ENCODE data around the gene SMARCB1. TPM values are rescaled to one million over a fixed set of nuclear protein-coding genes. Genes with fewer than 3 reads are reported as not detected.

Gene SMARCB1
- total and polyA plus RNA-seq, 2 of the 4 experiments (the other 2 are of a cell fraction): 110 to 159 TPM

Small RNA genes within 50 kb of the gene (microRNA-seq; reads per million reads assigned to microRNA genes)
- gene RN7SL268P (ENCODE audit: insufficient read depth, insufficient read length): not detected

Small RNA genes within 50 kb of the gene (small RNA-seq; reads per million reads assigned to genes)
- 0 reads per million in 5 experiments for gene RN7SL268P

Other genes starting within 250 kb of the SMARCB1 start
- gene IGLL1, start 206.7 kb upstream of the SMARCB1 start, total RNA-seq (2012; rRNA removed): not detected in 2 replicates
- not detected in 2 replicates for gene IGLL1, start 206.7 kb upstream of the SMARCB1 start, polyA plus RNA-seq (2012; rRNA removed)
- under 0.01 TPM in 1 of 2 replicates, not detected in the other for gene DRICH1, start 154.6 kb upstream of the SMARCB1 start, total RNA-seq (2012; rRNA removed)
- 0.13 and 0.14 TPM in 2 replicates for gene DRICH1, start 154.6 kb upstream of the SMARCB1 start, polyA plus RNA-seq (2012; rRNA removed)
- gene RGL4, start 96.0 kb upstream of the SMARCB1 start, total RNA-seq (2012; rRNA removed): not detected in 2 replicates
- gene RGL4, start 96.0 kb upstream of the SMARCB1 start, polyA plus RNA-seq (2012; rRNA removed): not detected in 2 replicates
- gene ZNF70, start 35.9 kb upstream of the SMARCB1 start, total RNA-seq (2012; rRNA removed): 3.9 and 4.3 TPM in 2 replicates
- gene ZNF70, start 35.9 kb upstream of the SMARCB1 start, polyA plus RNA-seq (2012; rRNA removed): 1.8 and 2.3 TPM in 2 replicates
- gene VPREB3, start 32.5 kb upstream of the SMARCB1 start, total RNA-seq (2012; rRNA removed): not detected in 2 replicates
- gene VPREB3, start 32.5 kb upstream of the SMARCB1 start, polyA plus RNA-seq (2012; rRNA removed): not detected in 2 replicates
- gene C22orf15, start 24.0 kb upstream of the SMARCB1 start, total RNA-seq (2012; rRNA removed): 1.7 and 2.3 TPM in 2 replicates
- gene C22orf15, start 24.0 kb upstream of the SMARCB1 start, polyA plus RNA-seq (2012; rRNA removed): 3.1 and 3.5 TPM in 2 replicates
- gene CHCHD10, start 19.0 kb upstream of the SMARCB1 start, total RNA-seq (2012; rRNA removed): 1.4 and 2.2 TPM in 2 replicates
- gene CHCHD10, start 19.0 kb upstream of the SMARCB1 start, polyA plus RNA-seq (2012; rRNA removed): 10.8 and 11.2 TPM in 2 replicates
- gene MMP11, start 14.1 kb upstream of the SMARCB1 start, total RNA-seq (2012; rRNA removed): 1.4 and 2.2 TPM in 2 replicates
- 5.9 and 6.0 TPM in 2 replicates for gene MMP11, start 14.1 kb upstream of the SMARCB1 start, polyA plus RNA-seq (2012; rRNA removed)
- under 0.01 and 0.18 TPM in 2 replicates for gene DERL3, start 52.0 kb downstream of the SMARCB1 start, total RNA-seq (2012; rRNA removed)
- gene DERL3, start 52.0 kb downstream of the SMARCB1 start, polyA plus RNA-seq (2012; rRNA removed): 0.50 and 0.62 TPM in 2 replicates
- gene SLC2A11, start 70.9 kb downstream of the SMARCB1 start, total RNA-seq (2012; rRNA removed): 2.8 and 3.2 TPM in 2 replicates
- 6.6 and 8.7 TPM in 2 replicates for gene SLC2A11, start 70.9 kb downstream of the SMARCB1 start, polyA plus RNA-seq (2012; rRNA removed)
- 123 and 125 TPM in 2 replicates for gene MIF, start 107.4 kb downstream of the SMARCB1 start, total RNA-seq (2012; rRNA removed)
- gene MIF, start 107.4 kb downstream of the SMARCB1 start, polyA plus RNA-seq (2012; rRNA removed): 530 and 798 TPM in 2 replicates
- gene GSTT2B, start 174.2 kb downstream of the SMARCB1 start, total RNA-seq (2012; rRNA removed): 13.1 and 15.1 TPM in 2 replicates
- 76.7 and 77.0 TPM in 2 replicates for gene GSTT2B, start 174.2 kb downstream of the SMARCB1 start, polyA plus RNA-seq (2012; rRNA removed)
- gene DDTL, start 179.9 kb downstream of the SMARCB1 start, total RNA-seq (2012; rRNA removed): 0.36 and 0.83 TPM in 2 replicates
- gene DDTL, start 179.9 kb downstream of the SMARCB1 start, polyA plus RNA-seq (2012; rRNA removed): 1.5 TPM in 2 replicates
- gene DDT, start 187.5 kb downstream of the SMARCB1 start, total RNA-seq (2012; rRNA removed): 54.8 and 58.9 TPM in 2 replicates
- 151 and 221 TPM in 2 replicates for gene DDT, start 187.5 kb downstream of the SMARCB1 start, polyA plus RNA-seq (2012; rRNA removed)
- gene GSTT2, start 193.2 kb downstream of the SMARCB1 start, total RNA-seq (2012; rRNA removed): 1.1 and 1.4 TPM in 2 replicates
- 4.6 and 6.9 TPM in 2 replicates for gene GSTT2, start 193.2 kb downstream of the SMARCB1 start, polyA plus RNA-seq (2012; rRNA removed)
- gene GSTT4, start 218.5 kb downstream of the SMARCB1 start, total RNA-seq (2012; rRNA removed): not detected in 2 replicates
- not detected in 2 replicates for gene GSTT4, start 218.5 kb downstream of the SMARCB1 start, polyA plus RNA-seq (2012; rRNA removed)
- gene CABIN1, start 224.3 kb downstream of the SMARCB1 start, total RNA-seq (2012; rRNA removed): 21.3 and 21.4 TPM in 2 replicates
- 23.3 and 27.6 TPM in 2 replicates for gene CABIN1, start 224.3 kb downstream of the SMARCB1 start, polyA plus RNA-seq (2012; rRNA removed)